ENCODE measurements around the gene SMIM21. TPM values are rescaled to one million over a fixed set of nuclear protein-coding genes. Genes with fewer than 3 reads are reported as not detected.

The SMIM21 gene
- not detected for total RNA-seq

GRCh38 chr18:75427603-75428002 lies at the start of gene SMIM21:
Gene SMIM21, minus strand, starts transcription at chr18:75427703. Its CDS starts 140 bp downstream, at chr18:75427563.
- 79 to 82% methylated on average over 4 of the region's 4 CpGs for WGBS, 2 donors
- Histone ChIP-seq H3K4me1 (no peaks in the 10 kb centered on the region), H3K9me3 (no peaks in the 10 kb centered on the region), H3K27ac (no peak within 1 kb of the TSS), H3K36me3 (no peaks in the 10 kb centered on the region), H3K27me3 (no peaks in the 10 kb centered on the region), H3K4me3 (no peak within 1 kb of the TSS)
- no peak for DNase-seq (ENCODE audit: low spot score in 2 of 2)
- no peak for TF ChIP-seq EP300 (IDR thresholded peaks at IDR 0.05)
- no peak for TF ChIP-seq CTCF (IDR thresholded peaks at IDR 0.05)
- TF ChIP-seq POLR2A (IDR thresholded peaks at IDR 0.05), result no peak

- Histone ChIP-seq H3K27me3 (no peaks in the 10 kb centered on the region), H3K36me3 (no peaks in the 10 kb centered on the region), H3K27ac (no peak overlapping the region), H3K4me3 (no peak overlapping the region), H3K4me1 (no peaks in the 10 kb centered on the region), H3K9me3 (no peaks in the 10 kb centered on the region)
- TF ChIP-seq POLR2A (IDR thresholded peaks at IDR 0.05), result no peak
- WGBS, 2 donors, result 43 to 54% methylated on average over 2 of the region's 2 CpGs
- DNase-seq (ENCODE audit: low spot score in 2 of 2), result no peak
These were observed 47.7 kb upstream of the SMIM21 start for GRCh38 chr18:75475228-75475627.

GRCh38 chr18:75474332-75474731 lies 46.8 kb upstream of the SMIM21 start:
- Histone ChIP-seq H3K9me3 (no peaks in the 10 kb centered on the region), H3K4me1 (no peaks in the 10 kb centered on the region), H3K4me3 (no peak overlapping the region), H3K36me3 (no peaks in the 10 kb centered on the region), H3K27ac (no peak overlapping the region), H3K27me3 (no peaks in the 10 kb centered on the region)
- 60 to 65% methylated on average over 2 of the region's 2 CpGs for WGBS, 2 donors
- DNase-seq (ENCODE audit: low spot score in 2 of 2), result no peak
- TF ChIP-seq POLR2A (IDR thresholded peaks at IDR 0.05) (no peak), CTCF (IDR thresholded peaks at IDR 0.05) (no peak), EP300 (IDR thresholded peaks at IDR 0.05) (no peak)

GRCh38 chr18:75473316-75473715 lies 45.8 kb upstream of the SMIM21 start:
- Histone ChIP-seq H3K27ac (no peak overlapping the region), H3K4me3 (no peak overlapping the region), H3K4me1 (no peaks in the 10 kb centered on the region), H3K36me3 (no peaks in the 10 kb centered on the region), H3K27me3 (no peaks in the 10 kb centered on the region), H3K9me3 (no peaks in the 10 kb centered on the region)
- TF ChIP-seq EP300 (IDR thresholded peaks at IDR 0.05), result no peak
- TF ChIP-seq POLR2A (IDR thresholded peaks at IDR 0.05), result no peak
- TF ChIP-seq CTCF (IDR thresholded peaks at IDR 0.05), result no peak
- WGBS, 2 donors, result 75 to 78% methylated on average over 4 of the region's 4 CpGs
- no peak for DNase-seq (ENCODE audit: low spot score in 2 of 2)

GRCh38 chr18:75472906-75473305 lies 45.4 kb upstream of the SMIM21 start:
- Histone ChIP-seq H3K9me3 (no peaks in the 10 kb centered on the region), H3K27ac (no peak overlapping the region), H3K27me3 (no peaks in the 10 kb centered on the region), H3K4me3 (no peak overlapping the region), H3K4me1 (no peaks in the 10 kb centered on the region), H3K36me3 (no peaks in the 10 kb centered on the region)
- TF ChIP-seq EP300 (IDR thresholded peaks at IDR 0.05) (no peak), CTCF (IDR thresholded peaks at IDR 0.05) (no peak), POLR2A (IDR thresholded peaks at IDR 0.05) (no peak)
- 59 to 75% methylated on average over 5 of the region's 5 CpGs for WGBS, 2 donors
- DNase-seq (ENCODE audit: low spot score in 2 of 2), result no peak

- H3K27ac ChIP-seq, result no peak overlapping the region
- 93 to 94% methylated on average over 7 of the region's 7 CpGs for WGBS, 2 donors
- no peaks in the 10 kb centered on the region for H3K27me3 ChIP-seq
- no peaks in the 10 kb centered on the region for H3K36me3 ChIP-seq
- H3K4me3 ChIP-seq, result no peak overlapping the region
- no peaks in the 10 kb centered on the region for H3K9me3 ChIP-seq
- no peaks in the 10 kb centered on the region for H3K4me1 ChIP-seq
- TF ChIP-seq EP300 (IDR thresholded peaks at IDR 0.05) (no peak), CTCF (IDR thresholded peaks at IDR 0.05) (no peak), POLR2A (IDR thresholded peaks at IDR 0.05) (no peak)
- no peak for DNase-seq (ENCODE audit: low spot score in 2 of 2)
These were observed 44.9 kb upstream of the SMIM21 start for GRCh38 chr18:75472396-75472795.
